ENCODE results near the gene BOLA3.
"Not testable (repeated sequence)": the region's sequence is repeated elsewhere in the genome, so short reads cannot be mapped to it uniquely, and the experiment has no call there.

Gene BOLA3, protein sequence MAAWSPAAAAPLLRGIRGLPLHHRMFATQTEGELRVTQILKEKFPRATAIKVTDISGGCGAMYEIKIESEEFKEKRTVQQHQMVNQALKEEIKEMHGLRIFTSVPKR

DNA sequence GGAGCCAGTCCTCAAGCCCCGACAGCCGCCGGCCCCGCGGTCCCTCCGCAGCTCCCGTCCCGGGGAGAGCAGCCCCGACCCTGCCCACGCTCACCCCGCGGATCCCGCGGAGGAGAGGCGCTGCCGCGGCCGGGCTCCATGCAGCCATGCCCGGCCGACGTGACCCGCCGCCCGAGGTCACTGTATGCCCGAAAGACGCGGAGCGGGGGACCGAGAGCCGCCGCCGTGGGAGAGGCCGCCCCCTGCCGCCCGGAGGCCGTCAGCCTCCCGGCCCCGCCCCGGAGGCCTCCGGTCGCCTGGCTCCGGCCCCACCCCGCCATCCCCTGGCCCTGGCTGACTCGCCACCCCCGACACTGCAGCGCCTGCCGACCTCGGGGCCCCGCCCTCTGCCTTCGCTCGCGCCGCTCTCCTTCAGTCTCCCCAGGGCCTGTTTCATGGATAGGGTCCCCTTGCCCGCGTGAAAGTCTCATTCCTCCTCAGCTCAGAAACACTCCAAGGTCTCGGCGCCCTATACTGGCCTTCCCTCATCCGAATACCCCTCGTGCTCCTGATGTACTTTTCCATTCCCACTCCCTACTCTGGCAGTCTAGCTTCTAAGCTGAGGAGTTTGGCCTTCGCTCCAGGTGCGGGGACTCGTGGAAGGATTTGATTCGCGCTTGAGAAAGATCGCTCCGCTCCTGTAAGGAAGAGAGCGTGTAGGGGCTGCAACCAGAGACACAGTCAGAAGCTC is at the start of gene BOLA3:
Gene BOLA3, minus strand, starts transcription at position 186 of the 730 bp plus-strand sequence. Its CDS starts 38 bp downstream, at position 148.
- peak; percentile 58 for DNase-seq

DNA sequence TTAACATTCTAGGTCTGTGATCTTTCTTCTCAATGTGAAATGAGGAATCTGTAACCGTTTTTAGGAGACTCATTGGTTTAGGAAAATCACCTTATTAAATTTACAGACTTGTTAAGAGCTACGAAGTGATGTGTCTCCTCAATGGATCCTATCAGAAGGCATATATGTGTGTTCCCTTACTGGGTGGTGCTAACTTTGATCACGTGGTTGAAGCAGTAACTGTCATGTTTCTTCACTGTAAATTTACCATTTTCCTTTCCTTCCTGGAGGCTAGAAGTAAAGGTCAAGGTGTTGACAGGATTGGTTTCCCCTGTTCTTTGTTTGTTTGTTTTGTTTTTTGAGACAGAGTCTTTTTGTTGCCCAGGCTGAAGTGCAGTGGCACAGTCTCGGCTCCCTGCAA is 49.3 kb upstream of the BOLA3 start:
- DNase-seq = no peak

DNA sequence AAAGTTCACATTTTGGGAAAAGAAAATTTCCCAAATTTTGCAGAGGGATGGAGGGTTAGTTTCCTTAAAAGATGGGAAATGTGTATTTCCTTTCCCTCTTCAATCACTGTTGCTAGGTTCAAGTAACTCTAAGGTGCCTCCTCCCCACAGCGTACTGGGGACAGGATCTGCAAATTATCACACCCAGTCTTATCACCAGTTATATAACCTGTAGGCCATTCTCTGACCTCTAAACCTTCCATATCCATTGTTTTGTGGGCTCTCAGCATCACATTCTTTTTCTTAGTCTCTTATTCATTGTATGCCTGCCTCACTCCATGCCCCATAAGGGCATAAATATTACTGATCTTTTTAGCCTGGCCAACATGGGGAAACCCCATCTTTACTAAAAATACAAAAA is 47.1 kb upstream of the BOLA3 start:
- no peak for DNase-seq

DNA sequence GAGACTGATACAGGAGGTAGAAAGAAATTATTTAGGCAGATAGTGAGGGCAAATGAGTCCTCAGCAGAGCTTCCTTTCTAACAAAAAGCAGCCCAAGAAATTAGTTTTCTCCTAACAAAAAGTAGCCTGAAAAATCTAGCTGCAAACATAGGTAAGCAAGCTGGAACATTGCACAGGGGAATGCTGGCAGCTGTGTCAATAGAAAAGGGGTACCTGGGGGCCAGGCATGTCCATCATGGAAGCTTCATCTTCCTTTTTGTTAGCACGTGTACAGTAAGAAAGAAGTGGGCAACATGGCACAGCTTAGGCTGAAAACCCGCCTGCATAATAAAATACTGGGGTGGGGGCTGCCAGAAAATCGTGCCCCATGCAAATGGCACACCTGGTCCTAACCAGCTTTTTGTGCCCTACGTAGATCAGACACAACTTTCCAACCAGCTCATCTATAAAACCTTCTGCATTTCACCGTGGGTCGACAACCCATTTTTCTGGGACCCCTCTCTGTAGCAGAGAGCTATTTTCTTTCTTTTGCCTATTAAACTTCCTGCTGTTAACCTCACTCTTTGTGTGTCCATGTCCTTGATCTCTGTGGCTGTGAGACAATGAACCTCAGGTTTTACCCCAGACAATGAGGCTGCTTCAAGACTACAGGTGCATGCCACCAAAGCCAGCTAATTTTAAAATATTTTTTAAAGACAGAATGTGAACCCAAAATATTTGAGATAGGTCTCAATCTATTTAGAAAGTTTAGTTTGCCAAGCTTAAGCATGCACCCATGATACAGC is 44.1 kb upstream of the BOLA3 start:
- DNase-seq = no peak

DNA sequence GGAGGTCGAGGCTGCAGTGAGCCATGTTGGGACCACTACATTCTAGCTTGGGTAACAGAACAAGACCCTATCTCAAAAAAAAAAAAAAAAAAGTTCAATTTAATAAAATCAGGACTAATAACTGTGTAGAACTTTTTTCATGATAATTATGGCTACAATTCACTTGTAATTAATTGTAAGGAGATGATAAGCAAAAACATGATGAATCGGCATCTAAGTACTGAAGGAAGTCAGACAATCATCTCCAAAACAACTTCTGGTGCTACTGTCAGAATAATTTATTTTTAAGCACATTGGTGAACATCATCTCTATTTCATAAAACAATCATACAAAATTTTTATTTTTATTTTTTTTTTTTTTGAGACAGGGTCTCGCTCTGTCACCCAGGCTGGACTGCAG is 41.0 kb upstream of the BOLA3 start:
- DNase-seq = no peak

DNA sequence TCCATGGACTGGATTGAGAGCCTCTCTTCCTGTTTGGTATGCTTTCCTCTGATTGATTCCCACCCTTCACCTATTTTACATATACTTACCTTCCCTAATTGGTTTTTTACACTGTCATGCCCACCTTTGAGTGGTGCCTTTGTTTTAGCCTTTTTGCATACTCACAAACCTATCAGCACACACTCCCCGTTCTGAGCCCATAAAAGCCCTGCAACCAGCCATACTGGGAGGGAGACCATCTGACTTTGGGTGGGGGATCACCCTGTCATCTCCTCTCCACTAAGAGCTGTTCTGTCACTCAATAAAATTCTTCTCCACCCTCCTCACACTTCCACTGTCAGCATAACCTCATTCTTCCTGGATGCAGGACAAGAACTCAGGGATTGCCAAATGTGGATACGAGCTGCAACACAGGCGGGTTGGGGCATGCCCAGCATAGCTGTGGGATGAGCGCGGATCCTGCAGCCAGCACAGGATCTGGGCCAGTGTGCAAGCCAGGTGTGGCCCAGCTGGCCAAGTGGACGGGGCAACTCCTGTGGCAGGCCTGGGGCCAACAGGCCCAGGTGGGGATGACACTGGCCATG is 40.4 kb upstream of the BOLA3 start:
- peak; percentile 80 for DNase-seq

DNA sequence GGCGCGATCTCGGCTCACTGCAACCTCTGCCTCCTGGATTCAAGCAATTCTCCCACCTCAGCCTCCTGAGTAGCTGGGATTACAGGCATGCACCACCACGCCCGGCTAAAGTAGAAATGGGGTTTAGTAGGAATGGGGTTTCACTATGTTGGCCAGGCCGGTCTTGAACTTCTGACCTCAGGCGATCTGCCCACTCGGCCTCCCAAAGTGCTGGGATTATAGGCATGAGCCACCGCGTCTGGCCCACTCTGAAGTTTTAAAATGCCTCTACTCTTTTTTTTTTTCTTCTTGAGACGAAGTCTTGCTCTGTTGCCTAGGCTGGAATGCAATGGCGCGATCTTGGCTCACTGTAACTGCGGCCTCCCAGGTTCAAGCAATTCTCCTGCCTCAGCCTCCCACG is 39.0 kb upstream of the BOLA3 start:
- not testable (repeated sequence) for DNase-seq

DNA sequence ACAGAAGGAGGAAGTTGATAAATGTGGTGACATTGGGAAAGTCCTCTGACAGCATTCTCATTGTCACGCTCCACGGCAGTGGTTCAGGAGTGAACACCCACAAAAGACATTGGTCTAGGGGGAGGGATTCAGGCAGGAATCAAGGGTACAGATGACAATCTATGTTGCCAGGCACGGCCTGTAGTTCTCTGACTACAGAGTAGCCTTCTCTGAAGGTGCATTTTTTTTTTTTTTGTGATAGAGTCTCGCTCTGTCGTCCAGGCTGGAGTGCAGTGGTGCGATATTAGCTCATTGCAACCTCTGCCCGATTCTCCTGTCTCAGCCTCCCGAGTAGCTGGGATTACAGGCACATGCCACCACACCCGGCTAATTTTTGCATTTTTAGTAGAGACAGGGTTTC is 38.3 kb upstream of the BOLA3 start:
- DNase-seq = no peak

DNA sequence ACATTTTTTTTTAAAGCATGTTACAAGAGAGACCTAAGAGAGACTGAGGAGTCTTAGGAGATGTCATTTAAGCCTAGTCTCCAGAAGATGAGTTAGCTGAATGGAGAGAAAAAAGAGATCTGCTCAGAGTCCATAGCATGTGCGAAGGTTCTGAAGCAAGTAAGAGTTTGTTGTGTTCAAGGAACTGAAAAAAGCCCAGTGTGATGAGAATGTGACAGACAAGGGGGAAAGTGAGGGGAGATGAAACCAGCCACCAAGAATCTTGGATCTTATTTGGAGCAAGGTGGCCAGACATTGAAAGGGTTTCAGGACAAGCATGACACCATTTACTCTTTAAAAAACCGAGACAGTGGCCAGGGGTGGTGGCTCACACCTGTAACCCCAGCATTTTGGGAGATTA is 36.2 kb upstream of the BOLA3 start:
- DNase-seq = no peak

DNA sequence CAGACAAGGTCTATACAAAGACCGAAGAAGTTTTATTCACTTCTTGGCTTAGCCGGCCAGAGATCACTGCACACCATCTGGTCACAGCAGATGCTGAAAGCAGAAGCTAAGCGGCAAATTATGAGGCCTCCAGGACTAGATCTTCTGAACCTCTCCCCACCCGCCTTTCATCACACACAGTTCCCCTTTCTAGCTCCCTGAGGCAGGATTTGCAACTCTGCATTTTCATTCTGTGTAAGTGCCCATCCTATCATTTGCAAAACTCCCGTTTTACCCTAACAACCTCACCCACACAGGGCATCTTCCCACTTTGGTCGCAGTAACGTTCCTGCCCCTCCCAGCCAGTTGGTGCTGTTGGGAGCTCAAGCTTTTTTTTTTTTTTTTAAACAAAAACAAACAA is 34.0 kb upstream of the BOLA3 start:
- peak; percentile 95 for DNase-seq

DNA sequence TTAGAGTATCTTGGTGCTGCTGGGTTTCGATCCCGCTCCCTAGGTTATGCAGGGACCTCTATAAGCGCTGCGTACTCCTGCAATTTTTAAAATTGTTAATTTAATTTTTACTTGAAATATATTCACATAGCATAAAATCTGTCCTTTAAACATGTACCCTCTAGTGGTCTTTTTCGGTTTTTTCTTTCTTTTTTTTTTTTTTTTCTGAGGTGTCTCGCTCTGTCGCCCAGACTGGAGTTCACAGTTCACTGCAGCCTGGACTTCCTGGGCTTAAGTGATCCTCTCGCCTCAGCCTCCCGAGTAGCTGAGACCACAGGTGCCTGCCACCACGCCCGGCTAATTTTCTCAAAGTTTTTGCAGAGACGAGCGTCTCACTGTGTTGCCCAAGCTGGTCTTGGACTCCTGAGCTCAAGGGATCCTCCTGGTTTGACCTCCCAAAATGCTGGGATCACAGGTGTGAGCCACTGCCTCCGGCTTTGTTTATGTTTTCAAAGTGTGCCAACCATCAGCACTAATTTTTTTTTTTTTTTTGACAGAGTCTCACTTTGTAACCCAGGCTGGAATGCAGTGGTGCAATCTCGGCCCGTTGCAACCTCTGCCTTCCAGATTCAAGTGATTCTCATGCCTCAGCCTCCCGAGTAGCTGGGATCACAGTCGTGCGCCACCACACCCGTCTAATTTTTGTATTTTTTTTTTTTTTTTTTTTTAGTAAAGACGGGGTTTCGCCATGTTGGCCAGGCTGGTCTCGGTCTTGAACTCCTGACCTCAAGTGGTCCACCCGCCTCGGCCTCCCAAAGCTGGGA is 31.6 kb upstream of the BOLA3 start:
- no peak for DNase-seq

DNA sequence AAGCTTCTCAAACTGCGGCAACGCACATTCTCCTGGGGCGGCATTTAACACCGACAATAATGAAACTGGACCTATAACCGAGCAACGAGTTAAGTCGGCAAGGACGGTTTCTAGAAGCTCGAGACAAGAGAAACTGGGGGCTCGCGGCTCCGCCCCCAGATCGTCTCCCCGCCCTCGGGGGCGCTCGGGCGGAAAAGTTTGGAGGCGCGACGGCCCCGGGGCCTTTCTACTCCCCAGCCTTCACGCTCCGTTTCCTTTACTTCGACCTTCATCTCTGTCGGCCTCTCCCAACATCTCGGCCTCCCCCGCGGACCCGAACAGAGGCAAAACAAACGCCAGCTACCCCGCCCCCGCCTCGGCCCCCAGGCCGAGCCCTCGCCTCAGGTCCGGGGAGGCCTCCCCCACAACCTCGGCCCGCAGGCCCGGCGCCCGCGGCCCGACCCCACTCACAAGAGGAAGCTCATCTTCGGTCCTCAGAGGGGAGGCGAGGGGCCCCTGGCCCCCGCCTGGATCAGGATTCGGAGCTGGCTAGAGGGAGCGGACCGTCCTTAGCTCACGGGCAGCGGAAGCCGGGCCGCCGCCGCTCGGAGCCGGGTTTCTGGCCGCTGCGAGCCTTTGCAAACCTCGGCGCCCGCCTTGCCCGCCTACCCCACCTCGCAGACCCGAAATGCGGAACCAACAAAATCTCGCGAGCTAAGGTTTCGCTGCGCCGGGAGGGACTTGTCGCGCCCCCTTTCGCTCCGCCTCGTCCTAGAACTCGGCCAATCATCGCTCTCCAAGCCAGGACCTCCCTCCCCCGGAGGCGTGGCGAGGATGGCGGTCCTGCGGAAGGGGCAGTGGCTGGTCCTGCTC is 30.7 kb upstream of the BOLA3 start, which contains the start of gene MOB1A:
Gene MOB1A, minus strand, starts transcription at position 669 of the 852 bp plus-strand sequence. Its CDS starts 205 bp downstream, at position 464.
- DNase-seq = peak; percentile 98

DNA sequence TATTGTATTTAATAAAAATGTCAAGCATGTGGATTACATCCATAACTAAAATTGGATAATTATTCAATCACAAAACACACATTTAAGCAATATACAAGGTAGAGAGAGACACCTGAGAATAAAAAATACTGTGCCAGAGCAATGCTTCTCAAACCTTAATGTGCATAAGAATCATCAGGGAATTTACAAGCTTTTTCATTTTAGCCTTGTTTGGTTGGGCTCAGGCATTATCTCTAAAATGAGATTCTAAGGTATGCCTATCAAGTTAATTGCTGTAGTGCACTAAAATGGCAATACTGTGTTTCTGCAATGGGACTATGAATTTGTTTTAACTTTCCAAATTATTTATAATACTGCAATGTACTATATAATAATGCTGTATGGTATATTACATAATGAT is 30.0 kb upstream of the BOLA3 start:
- DNase-seq = no peak

DNA sequence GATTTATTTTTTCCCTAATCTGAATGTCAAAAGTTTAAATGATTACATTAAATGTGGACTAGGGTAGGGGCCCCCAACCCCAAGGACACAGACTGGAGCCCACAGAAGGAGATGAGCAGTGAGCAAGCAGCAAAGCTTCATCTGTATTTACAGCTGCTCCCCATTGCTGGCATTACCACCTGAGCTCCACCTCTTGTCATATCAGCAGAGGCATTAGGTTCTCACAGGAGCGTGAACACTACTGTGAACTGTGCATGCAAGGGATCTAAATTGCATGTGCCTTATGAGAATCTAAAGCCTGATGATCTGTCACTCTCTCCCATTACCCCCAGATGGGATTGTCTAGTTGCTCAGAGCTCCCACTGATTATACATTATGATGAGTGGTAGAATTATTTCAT is 27.2 kb upstream of the BOLA3 start:
- DNase-seq = no peak

DNA sequence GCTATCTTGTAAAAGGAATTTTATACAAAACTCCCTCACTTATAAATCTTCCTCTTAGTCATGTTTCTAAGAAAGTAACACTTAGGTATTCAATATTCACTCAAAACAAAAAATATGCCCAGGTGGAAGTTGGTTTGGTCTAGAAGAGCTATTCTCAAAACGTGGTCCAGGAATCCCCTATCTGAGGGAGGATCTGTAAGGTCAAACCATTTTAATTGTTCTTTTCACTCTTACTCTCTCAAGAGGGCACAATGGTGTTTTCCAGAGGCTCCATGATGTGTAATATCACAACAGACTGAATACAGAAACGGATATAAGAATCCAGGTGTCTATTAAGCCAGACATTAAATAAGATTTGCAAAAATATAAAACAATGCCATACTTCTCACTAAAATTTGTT is 21.0 kb upstream of the BOLA3 start:
- DNase-seq = no peak

DNA sequence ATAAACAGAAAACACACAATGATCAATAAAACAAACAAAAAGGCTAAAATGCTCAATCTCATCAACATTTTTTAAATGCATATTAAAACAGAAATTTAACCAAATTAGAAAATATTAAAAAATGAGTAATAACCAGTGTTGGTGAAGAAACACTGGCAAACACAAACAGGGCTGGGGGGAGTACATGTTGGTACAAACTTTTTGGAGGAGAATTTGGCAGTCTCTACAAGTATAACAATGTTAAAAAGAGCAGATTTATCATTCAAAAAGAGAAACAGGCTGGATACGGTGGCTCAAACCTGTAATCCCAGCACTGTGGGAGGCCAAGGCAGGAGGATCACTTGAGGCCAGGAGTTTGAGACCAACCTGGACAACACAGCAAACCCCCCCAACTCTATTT is 17.0 kb upstream of the BOLA3 start:
- no peak for DNase-seq

DNA sequence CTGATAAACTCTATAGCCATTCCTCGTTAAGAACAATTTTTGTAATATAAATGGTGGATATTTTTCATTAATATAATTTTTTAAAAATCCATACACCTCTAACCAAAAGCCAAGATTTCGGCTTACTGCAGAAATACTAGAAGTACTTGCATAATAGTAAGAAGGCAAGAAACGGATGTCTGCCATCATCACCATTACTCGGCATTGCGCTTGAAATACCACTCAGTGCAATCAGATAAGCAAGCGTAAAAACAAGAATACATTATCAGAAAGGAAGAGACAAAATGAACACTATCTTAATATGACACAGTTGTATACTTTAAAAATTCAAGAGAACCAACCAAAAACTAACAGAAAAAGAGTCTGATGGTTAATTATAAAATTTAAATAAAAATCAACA is 15.2 kb upstream of the BOLA3 start:
- DNase-seq = no peak

DNA sequence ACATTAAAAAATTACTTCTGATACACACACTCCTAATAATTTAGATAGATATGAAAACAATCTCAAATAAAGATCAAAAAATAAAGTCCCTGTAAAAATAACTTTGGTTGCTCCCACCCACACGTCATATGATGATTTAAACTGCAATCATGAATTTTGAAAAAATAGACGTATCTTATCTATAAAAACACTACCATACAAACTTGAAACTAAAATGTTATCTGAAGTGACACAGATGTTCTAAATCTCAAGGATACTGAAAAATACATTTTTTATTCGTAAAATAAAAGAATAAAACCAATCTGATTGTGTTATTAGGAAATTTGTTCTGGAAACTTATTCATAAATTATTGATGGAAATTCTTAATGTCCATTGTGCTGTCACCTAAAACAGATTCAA is 8.1 kb upstream of the BOLA3 start:
- DNase-seq = no peak

DNA sequence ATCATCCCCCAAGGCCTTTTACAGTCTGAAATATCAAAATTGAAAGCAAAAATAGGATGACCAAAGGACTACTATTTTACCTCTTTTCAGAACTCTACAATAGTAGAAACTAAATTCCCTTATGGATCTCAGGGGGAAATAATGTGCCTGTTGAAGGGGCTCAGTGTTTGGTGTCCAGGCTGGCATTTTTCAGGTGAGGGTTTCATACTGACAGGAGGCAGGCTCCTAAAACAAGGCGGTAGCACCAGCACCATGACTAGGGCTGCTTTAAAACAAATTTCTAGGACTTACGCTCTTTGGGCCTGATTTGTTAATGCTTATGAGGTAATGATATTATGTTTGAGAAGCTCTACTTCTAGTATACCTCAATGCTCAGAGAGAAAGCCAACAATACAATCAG is 5.2 kb upstream of the BOLA3 start:
- DNase-seq = no peak

DNA sequence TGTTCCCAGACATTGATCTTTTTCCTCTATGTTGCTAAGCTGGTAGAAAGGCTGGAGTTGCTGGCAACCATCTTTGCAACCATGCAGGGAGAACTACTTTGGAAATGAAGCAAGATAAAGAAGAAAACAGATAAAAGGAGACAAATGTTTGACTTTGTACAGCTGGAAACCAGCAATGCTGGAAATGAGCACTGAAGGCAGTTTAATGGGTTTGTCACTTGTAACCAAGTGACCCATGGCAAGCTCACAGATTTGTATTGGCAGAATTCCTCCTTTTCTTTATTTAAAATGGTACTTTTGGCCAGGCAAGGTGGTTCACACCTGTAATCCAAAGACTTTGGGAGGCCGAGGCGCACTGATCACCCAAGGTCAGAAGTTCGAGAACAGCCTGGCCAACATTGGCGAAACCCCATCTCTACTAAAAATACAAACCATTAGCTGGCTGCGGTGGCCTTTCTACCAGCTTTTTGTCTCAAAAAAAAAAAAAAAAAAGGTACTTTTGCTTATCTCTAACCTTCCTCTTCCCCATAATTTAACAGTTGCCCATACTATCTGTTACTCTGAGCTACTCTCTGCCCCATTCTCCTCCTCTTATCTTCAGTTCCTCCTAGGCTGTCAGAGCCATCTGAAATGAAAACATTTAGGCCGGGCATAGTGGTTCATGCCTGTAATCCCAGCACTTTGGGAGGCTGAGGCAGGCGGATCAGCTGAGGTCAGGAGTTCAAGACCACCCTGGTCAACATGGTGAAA is 2.0 kb upstream of the BOLA3 start:
- no peak for DNase-seq

DNA sequence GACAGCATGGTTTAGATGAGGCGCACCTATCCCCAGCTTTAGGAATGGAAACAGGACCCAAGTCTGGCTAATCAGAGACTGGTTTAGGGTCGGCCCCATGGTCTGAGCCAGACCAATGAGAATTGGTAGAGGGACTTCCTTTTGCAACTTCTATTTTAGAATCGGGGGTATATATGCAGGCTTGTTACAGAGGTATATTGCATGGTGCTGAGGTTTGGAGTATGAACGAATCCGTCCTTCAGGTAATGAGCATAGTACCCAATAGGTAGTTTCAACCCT is 1.5 kb upstream of the BOLA3 start:
- no peak for DNase-seq
